ENCODE results near the gene STPG3.

DNA sequence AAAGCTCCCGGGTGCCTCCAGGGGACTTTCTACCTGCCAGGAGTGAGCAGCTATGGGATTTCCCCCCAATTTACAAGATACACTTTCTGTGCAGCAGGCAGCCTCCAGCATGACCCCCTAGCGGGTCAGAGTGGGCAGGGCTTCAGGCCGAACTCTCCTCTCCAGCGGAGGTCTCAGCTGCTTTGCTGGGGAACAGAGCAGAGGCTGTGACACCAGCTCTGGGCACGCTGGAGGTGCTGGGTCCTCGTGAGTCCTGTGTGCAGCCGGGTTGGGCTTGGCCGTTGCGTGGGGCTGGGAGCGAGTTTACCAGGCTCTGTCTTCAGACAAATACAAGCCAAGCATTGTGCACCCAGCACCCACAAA, 48.1 kb downstream of the STPG3 start:
- no peak for TF ChIP-seq CTCF (optimal IDR thresholded peaks at IDR 0.05 in 1 of 3, IDR thresholded peaks at IDR 0.05 in 1 of 3, conservative IDR thresholded peaks at IDR 0.05 in 1 of 3; ENCODE audit: extremely low read depth in 1 of 3, insufficient read depth in 2 of 3, low read length in 3 of 3)
- no peak for TF ChIP-seq EZH2 (IDR thresholded peaks at IDR 0.05; ENCODE audit: low read length)
